Measurements from ENCODE around the gene MYB.

The MYB gene

GRCh38 chr6:135210632-135211305 lies 29.7 kb downstream of the MYB start:
- no peak overlapping the region for H3K4me3 Mint-ChIP-seq
- H3K36me3 Mint-ChIP-seq (ENCODE audit: low read depth) = peaks cover 30% of the 10 kb centered on the region
- TF ChIP-seq CTCF (IDR thresholded peaks at IDR 0.05) = no peak
- H3K4me1 Mint-ChIP-seq = no peaks in the 10 kb centered on the region
- peaks cover 3% of the 10 kb centered on the region for H3K27me3 Mint-ChIP-seq (ENCODE audit: low read depth, poor library complexity)
- H3K27ac Mint-ChIP-seq = no peak overlapping the region
- peaks cover 14% of the 10 kb centered on the region for H3K9me3 Mint-ChIP-seq
- DNase-seq = no peak

- Mint-ChIP-seq H3K36me3 (ENCODE audit: low read depth) (peaks cover 30% of the 10 kb centered on the region), H3K27me3 (ENCODE audit: low read depth, poor library complexity) (peaks cover 3% of the 10 kb centered on the region), H3K27ac (no peak overlapping the region), H3K9me3 (peaks cover 14% of the 10 kb centered on the region), H3K4me3 (no peak overlapping the region), H3K4me1 (no peaks in the 10 kb centered on the region)
- TF ChIP-seq CTCF (IDR thresholded peaks at IDR 0.05) = no peak
- no peak for DNase-seq
Measured at GRCh38 chr6:135211306-135211702, 30.2 kb downstream of the MYB start.

GRCh38 chr6:135212020-135212806 lies 31.1 kb downstream of the MYB start:
- Mint-ChIP-seq H3K36me3 (ENCODE audit: low read depth) (peaks cover 30% of the 10 kb centered on the region), H3K27me3 (ENCODE audit: low read depth, poor library complexity) (peaks cover 3% of the 10 kb centered on the region), H3K27ac (no peak overlapping the region), H3K4me1 (no peaks in the 10 kb centered on the region), H3K4me3 (no peak overlapping the region), H3K9me3 (peaks cover 14% of the 10 kb centered on the region)
- DNase-seq = no peak
- no peak for TF ChIP-seq CTCF (IDR thresholded peaks at IDR 0.05)

GRCh38 chr6:135212935-135213334 lies 31.8 kb downstream of the MYB start:
- no peak overlapping the region for H3K4me3 Mint-ChIP-seq
- no peaks in the 10 kb centered on the region for H3K4me1 Mint-ChIP-seq
- H3K36me3 Mint-ChIP-seq (ENCODE audit: low read depth) = peaks cover 30% of the 10 kb centered on the region
- H3K9me3 Mint-ChIP-seq = peaks cover 14% of the 10 kb centered on the region
- DNase-seq = no peak
- peaks cover 3% of the 10 kb centered on the region for H3K27me3 Mint-ChIP-seq (ENCODE audit: low read depth, poor library complexity)
- no peak for TF ChIP-seq CTCF (IDR thresholded peaks at IDR 0.05)
- H3K27ac Mint-ChIP-seq = no peak overlapping the region

GRCh38 chr6:135213616-135214015 lies 32.5 kb downstream of the MYB start:
- Mint-ChIP-seq H3K27me3 (ENCODE audit: low read depth, poor library complexity) (peaks cover 3% of the 10 kb centered on the region), H3K36me3 (ENCODE audit: low read depth) (peaks cover 28% of the 10 kb centered on the region), H3K4me3 (no peak overlapping the region), H3K9me3 (peaks cover 11% of the 10 kb centered on the region), H3K27ac (no peak overlapping the region), H3K4me1 (no peaks in the 10 kb centered on the region)
- no peak for TF ChIP-seq CTCF (IDR thresholded peaks at IDR 0.05)
- no peak for DNase-seq

All from nephron progenitor cell (in vitro differentiated cells).